ENCODE measurements around the gene SCGB1A1. TPM values are rescaled to one million over a fixed set of nuclear protein-coding genes. Genes with fewer than 3 reads are reported as not detected.
A peak's percentile ranks its signal among the peaks of the same experiment; 100 is the strongest.
"Not testable (repeated sequence)": the region's sequence is repeated elsewhere in the genome, so short reads cannot be mapped to it uniquely, and the experiment has no call there.

SCGB1A1 gene
- total and polyA plus RNA-seq, 4 donors: 0.61 to 5.0 TPM; not detected in 2

DNA sequence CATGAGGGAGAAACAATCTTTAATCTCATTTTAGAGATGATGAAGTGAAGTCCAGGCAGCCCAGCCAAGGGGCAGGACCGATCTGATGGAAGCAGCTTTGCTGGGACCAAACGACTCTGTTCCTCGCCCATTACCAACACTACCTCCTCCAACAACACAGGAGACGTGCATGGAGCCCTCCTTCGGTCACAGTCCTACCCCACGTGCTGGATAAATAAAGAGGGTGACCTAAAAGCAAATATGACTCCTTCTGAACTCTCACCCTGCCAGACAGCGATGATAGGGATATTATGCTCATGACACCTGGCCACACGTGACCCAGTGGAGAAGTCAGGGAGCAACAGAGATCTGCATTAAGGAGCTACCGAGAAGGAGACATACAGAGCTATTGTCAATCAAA lies 26.0 kb downstream of the SCGB1A1 start:
- WGBS, 2 donors: 2 to 3% methylated on average over 9 of the region's 9 CpGs
- ATAC-seq (ENCODE audit: low FRiP score) (peak; percentile 52), DNase-seq (no peak)
- Histone ChIP-seq H3K4me1 (ENCODE audit: control insufficient read depth in 1 of 2, insufficient read depth in 2 of 2, low read length in 2 of 2) (no peaks in the 10 kb centered on the region), H3K27ac (ENCODE audit: low read depth in 1 of 2, low read length in 2 of 2) (peak overlapping the region; percentile 65 to 76), H3K9me3 (ENCODE audit: control insufficient read depth, low read length) (no peaks in the 10 kb centered on the region), H3K27me3 (ENCODE audit: control insufficient read depth in 1 of 2, insufficient read depth in 2 of 2, low read length in 1 of 2) (no peaks in the 10 kb centered on the region), H3K36me3 (ENCODE audit: control insufficient read depth in 1 of 2, insufficient read depth in 2 of 2, low read length in 1 of 2) (no peaks in the 10 kb centered on the region), H3K4me3 (ENCODE audit: low read length in 2 of 2) (no peak overlapping the region)
- intact Hi-C loops (cut with DNase I): loop anchor here in 1 of 2 donors (5.0 kb wide), 2 partner anchors 62 to 102 kb away; partner anchors contain the start of gene AHNAK

DNA sequence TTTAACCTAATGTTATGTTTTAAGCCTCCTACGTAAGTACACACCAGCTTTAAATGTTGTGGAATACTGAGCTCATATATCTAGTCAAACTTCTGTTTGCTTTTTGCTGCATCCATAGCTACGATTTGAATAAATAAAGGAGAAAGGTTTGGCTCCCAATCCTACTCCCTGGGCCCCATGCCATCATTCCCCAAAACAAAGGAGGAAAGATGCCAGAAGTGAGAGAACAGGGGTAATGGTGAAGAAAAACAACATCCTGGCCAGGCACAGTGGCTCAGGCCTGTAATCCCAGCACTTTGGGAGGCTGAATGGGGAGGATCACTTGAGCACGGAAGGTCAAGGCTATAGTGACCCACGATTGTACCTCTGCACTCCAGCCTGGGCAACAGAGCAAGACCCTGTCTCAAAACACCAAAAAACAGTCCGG lies 26.5 kb downstream of the SCGB1A1 start:
- H3K27ac ChIP-seq (ENCODE audit: low read depth in 1 of 2, low read length in 2 of 2): peak overlapping the region; percentile 65
- no peaks in the 10 kb centered on the region for H3K4me1 ChIP-seq (ENCODE audit: control insufficient read depth in 1 of 2, insufficient read depth in 2 of 2, low read length in 2 of 2)
- intact Hi-C loops (cut with DNase I): no loop called here
- no peaks in the 10 kb centered on the region for H3K27me3 ChIP-seq (ENCODE audit: control insufficient read depth in 1 of 2, insufficient read depth in 2 of 2, low read length in 1 of 2)
- 21 to 25% methylated on average over 5 of the region's 5 CpGs for WGBS, 2 donors
- no peak overlapping the region for H3K4me3 ChIP-seq (ENCODE audit: low read length in 2 of 2)
- peak; percentile 67 for ATAC-seq (ENCODE audit: low FRiP score)
- DNase-seq: peak in 1 of 2 donors; percentile 53
- H3K36me3 ChIP-seq (ENCODE audit: control insufficient read depth in 1 of 2, insufficient read depth in 2 of 2, low read length in 1 of 2): no peaks in the 10 kb centered on the region
- no peaks in the 10 kb centered on the region for H3K9me3 ChIP-seq (ENCODE audit: control insufficient read depth, low read length)

DNA sequence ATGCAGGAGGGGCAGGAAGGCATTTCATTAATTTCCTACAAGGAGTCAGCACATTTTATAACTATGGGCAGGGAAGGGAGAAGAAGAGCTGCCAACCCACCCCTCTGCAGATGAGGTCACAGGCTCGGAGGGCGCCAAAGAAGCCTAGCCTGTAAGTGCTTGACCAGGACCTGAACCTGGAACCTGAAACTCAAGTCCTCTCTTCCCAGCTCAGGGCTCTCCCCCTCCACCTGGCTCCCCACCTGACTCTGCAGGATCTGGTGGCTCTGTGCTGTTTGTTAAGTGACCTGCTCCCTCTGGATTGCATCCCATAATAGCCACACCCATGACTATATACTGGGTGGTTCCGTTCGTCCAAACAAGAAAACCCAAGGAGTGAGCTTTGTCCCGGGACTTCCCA lies 27.3 kb downstream of the SCGB1A1 start:
- peak; percentile 20 for ATAC-seq (ENCODE audit: low FRiP score)
- Histone ChIP-seq H3K4me1 (ENCODE audit: control insufficient read depth in 1 of 2, insufficient read depth in 2 of 2, low read length in 2 of 2) (no peaks in the 10 kb centered on the region), H3K27ac (ENCODE audit: low read depth in 1 of 2, low read length in 2 of 2) (no peak overlapping the region), H3K27me3 (ENCODE audit: control insufficient read depth in 1 of 2, insufficient read depth in 2 of 2, low read length in 1 of 2) (no peaks in the 10 kb centered on the region), H3K9me3 (ENCODE audit: control insufficient read depth, low read length) (no peaks in the 10 kb centered on the region), H3K36me3 (ENCODE audit: control insufficient read depth in 1 of 2, insufficient read depth in 2 of 2, low read length in 1 of 2) (no peaks in the 10 kb centered on the region), H3K4me3 (ENCODE audit: low read length in 2 of 2) (no peak overlapping the region)
- 50% methylated on average over 5 of the region's 5 CpGs for WGBS, 2 donors
- peak in 1 of 2 donors; percentile 59 for DNase-seq
- intact Hi-C loops (cut with DNase I): no loop called here

DNA sequence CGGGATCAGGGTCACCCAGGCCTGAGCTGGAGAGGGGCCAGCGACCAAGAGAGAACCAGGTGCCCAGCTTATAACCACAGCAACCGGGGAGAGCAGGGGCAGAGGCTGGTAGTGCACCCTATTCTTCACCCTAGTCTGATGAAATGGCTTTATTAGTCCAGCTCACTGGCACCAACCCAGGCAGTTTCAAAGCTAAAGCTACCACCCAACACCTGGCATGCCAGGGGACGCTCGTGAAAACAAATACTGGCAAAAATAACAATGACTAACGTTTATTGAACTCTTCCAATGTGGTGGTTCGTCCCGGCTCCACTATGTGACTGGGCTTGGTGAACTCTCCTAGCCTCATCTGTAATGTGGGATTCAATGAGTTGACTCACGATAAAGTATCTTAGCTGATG lies 30.6 kb downstream of the SCGB1A1 start:
- DNase-seq (no peak), ATAC-seq (ENCODE audit: low FRiP score) (no peak)
- H3K36me3 ChIP-seq (ENCODE audit: control insufficient read depth in 1 of 2, insufficient read depth in 2 of 2, low read length in 1 of 2): no peaks in the 10 kb centered on the region
- no peaks in the 10 kb centered on the region for H3K27me3 ChIP-seq (ENCODE audit: control insufficient read depth in 1 of 2, insufficient read depth in 2 of 2, low read length in 1 of 2)
- no peaks in the 10 kb centered on the region for H3K4me1 ChIP-seq (ENCODE audit: control insufficient read depth in 1 of 2, insufficient read depth in 2 of 2, low read length in 2 of 2)
- WGBS, 2 donors: 58 to 60% methylated on average over 9 of the region's 9 CpGs
- intact Hi-C loops (cut with DNase I): no loop called here
- H3K27ac ChIP-seq (ENCODE audit: low read depth in 1 of 2, low read length in 2 of 2): no peak overlapping the region
- H3K9me3 ChIP-seq (ENCODE audit: control insufficient read depth, low read length): no peaks in the 10 kb centered on the region
- no peak overlapping the region for H3K4me3 ChIP-seq (ENCODE audit: low read length in 2 of 2)

DNA sequence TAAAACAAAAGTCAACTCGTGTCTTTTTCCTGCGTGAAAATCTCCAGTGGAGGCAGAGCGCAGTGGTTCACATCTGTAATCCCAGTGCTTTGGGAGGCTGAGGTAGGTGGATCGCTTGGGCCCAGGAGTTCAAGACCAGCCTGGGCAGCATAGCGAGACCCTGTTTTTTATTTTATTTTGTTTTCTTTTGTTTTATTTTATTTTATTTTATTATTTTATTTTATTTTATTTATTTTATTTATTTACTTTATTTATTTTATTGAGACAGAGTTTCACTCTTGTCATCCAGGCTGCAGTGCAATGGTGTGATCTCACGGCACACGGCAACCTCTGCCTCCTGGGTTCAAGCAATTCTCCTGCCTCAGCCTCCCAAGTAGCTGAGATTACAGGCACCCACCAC lies 31.1 kb downstream of the SCGB1A1 start:
- ATAC-seq (ENCODE audit: low FRiP score); intact Hi-C loops (cut with DNase I); H3K27ac ChIP-seq (ENCODE audit: low read depth in 1 of 2, low read length in 2 of 2); DNase-seq; H3K4me1 ChIP-seq (ENCODE audit: control insufficient read depth in 1 of 2, insufficient read depth in 2 of 2, low read length in 2 of 2); H3K4me3 ChIP-seq (ENCODE audit: low read length in 2 of 2); H3K36me3 ChIP-seq (ENCODE audit: control insufficient read depth in 1 of 2, insufficient read depth in 2 of 2, low read length in 1 of 2); H3K27me3 ChIP-seq (ENCODE audit: control insufficient read depth in 1 of 2, insufficient read depth in 2 of 2, low read length in 1 of 2); H3K9me3 ChIP-seq (ENCODE audit: control insufficient read depth, low read length): not testable (repeated sequence)
- 84% methylated on average over 7 of the region's 7 CpGs for WGBS, 2 donors

DNA sequence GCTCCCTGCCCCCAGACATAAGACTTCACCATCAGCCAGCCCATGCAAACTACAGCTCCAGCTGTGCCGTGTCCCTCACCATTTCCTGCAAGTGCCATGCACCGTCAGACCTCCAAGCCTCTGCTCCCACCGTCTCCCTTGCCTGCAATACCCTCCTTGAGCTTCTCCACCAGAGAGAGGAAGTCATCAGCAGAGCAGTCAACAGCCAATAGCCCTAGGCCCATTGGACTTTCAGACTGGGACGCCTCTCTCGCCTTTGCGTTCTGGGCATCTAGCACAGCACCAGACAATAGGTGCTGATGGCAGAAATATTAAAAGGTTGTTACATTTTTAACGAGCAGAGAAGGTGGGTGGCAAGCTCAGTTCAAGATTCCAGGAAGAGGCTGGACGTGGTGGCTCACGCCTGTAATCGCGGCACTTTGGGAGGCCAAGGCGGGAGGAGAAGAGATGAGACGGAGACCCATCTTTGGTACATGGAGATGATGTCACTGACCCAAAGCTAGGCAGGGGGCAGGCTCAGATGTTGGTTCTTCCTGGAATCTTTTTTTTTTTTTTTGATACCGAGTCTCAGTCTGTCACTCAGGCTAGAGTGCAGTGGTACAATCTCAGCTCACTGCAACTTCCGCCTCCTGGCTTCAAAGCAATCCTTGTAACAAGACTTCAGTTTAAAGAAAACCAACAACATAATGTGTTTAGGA lies 31.9 kb downstream of the SCGB1A1 start:
- intact Hi-C loops (cut with DNase I): no loop called here
- no peak for ATAC-seq (ENCODE audit: low FRiP score)
- Histone ChIP-seq H3K36me3 (ENCODE audit: control insufficient read depth in 1 of 2, insufficient read depth in 2 of 2, low read length in 1 of 2) (no peaks in the 10 kb centered on the region), H3K9me3 (ENCODE audit: control insufficient read depth, low read length) (no peaks in the 10 kb centered on the region), H3K4me3 (ENCODE audit: low read length in 2 of 2) (no peak overlapping the region), H3K4me1 (ENCODE audit: control insufficient read depth in 1 of 2, insufficient read depth in 2 of 2, low read length in 2 of 2) (no peaks in the 10 kb centered on the region), H3K27ac (ENCODE audit: low read depth in 1 of 2, low read length in 2 of 2) (no peak overlapping the region), H3K27me3 (ENCODE audit: control insufficient read depth in 1 of 2, insufficient read depth in 2 of 2, low read length in 1 of 2) (no peaks in the 10 kb centered on the region)
- 94 to 95% methylated on average over 15 of the region's 15 CpGs for WGBS, 2 donors
- DNase-seq: no peak

DNA sequence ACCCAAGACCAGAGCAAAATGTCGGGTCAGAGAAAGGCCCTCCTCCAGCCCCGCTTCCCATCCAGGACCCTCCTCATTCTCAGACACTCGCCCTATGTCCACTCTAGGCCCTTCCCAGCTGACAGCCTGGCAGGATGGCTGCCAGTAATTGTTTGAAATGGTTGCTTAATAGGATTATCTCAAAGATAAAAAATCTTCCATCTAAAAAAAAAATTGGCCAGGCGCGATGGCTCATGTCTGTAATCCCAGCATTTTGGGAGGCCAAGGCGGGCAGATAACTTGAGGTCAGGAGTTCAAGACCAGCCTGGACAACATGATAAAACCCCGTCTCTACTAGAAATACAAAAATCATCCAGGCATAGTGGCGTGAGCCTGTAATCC lies 32.4 kb downstream of the SCGB1A1 start:
- Histone ChIP-seq H3K27me3 (ENCODE audit: control insufficient read depth in 1 of 2, insufficient read depth in 2 of 2, low read length in 1 of 2) (no peaks in the 10 kb centered on the region), H3K27ac (ENCODE audit: low read depth in 1 of 2, low read length in 2 of 2) (no peak overlapping the region), H3K4me3 (ENCODE audit: low read length in 2 of 2) (no peak overlapping the region), H3K36me3 (ENCODE audit: control insufficient read depth in 1 of 2, insufficient read depth in 2 of 2, low read length in 1 of 2) (no peaks in the 10 kb centered on the region), H3K4me1 (ENCODE audit: control insufficient read depth in 1 of 2, insufficient read depth in 2 of 2, low read length in 2 of 2) (no peaks in the 10 kb centered on the region), H3K9me3 (ENCODE audit: control insufficient read depth, low read length) (no peaks in the 10 kb centered on the region)
- 91 to 94% methylated on average over 8 of the region's 8 CpGs for WGBS, 2 donors
- intact Hi-C loops (cut with DNase I): no loop called here
- ATAC-seq (ENCODE audit: low FRiP score) (no peak), DNase-seq (no peak)

DNA sequence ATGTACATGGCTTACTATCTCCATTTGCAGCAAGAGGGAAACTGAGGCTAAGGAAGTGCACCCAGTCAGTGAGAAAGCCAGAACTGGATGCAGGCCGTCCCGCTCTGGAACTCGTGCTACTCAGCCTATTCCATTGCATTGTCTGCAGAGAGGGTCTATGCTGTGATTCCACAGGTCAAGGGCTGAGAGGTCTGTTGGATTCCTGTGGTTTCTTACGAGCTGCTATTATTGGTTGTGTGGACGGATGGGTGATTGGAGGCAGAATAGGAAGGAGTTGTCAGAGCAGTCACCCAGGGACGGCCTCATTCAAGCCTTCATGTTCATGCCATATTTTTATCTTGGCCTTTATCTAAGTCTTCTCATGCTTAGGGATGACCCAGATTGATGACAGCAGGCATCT lies 33.4 kb downstream of the SCGB1A1 start:
- WGBS, 2 donors: 89 to 95% methylated on average over 6 of the region's 6 CpGs
- H3K4me1 ChIP-seq (ENCODE audit: control insufficient read depth in 1 of 2, insufficient read depth in 2 of 2, low read length in 2 of 2): no peaks in the 10 kb centered on the region
- no peak overlapping the region for H3K4me3 ChIP-seq (ENCODE audit: low read length in 2 of 2)
- DNase-seq (no peak), ATAC-seq (ENCODE audit: low FRiP score) (no peak)
- H3K9me3 ChIP-seq (ENCODE audit: control insufficient read depth, low read length): no peaks in the 10 kb centered on the region
- H3K36me3 ChIP-seq (ENCODE audit: control insufficient read depth in 1 of 2, insufficient read depth in 2 of 2, low read length in 1 of 2): no peaks in the 10 kb centered on the region
- no peaks in the 10 kb centered on the region for H3K27me3 ChIP-seq (ENCODE audit: control insufficient read depth in 1 of 2, insufficient read depth in 2 of 2, low read length in 1 of 2)
- no peak overlapping the region for H3K27ac ChIP-seq (ENCODE audit: low read depth in 1 of 2, low read length in 2 of 2)
- intact Hi-C loops (cut with DNase I): no loop called here

DNA sequence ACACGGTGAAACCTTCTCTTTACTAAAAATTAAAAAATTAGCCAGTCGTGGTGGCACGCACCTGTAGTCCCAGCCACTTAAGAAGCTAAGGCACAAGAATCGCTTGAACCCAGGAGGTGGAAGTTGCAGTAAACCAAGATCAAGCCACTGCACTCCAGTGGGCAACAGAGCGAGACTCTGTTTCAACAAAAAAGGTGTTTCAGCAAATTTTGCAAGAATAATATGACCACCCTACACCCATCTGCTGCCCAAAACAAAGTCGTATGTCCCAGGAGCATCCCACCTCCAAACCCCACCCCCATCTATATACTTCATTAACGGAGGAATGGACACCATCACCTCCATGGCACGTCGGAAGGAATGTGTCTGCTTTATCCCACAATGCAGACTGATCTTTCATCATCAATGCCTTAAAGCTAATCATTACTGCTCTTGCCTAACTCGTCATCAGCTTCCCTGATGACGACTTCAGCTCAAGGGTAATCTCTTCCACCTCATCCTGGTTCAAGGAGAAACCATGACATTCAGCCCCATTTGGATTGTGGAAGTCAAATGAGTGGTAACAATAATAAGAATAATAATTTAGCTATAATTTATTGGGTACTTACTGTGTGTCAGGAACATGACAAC lies 34.1 kb downstream of the SCGB1A1 start:
- no peak overlapping the region for H3K4me3 ChIP-seq (ENCODE audit: low read length in 2 of 2)
- DNase-seq (no peak), ATAC-seq (ENCODE audit: low FRiP score) (no peak)
- H3K27ac ChIP-seq (ENCODE audit: low read depth in 1 of 2, low read length in 2 of 2): no peak overlapping the region
- intact Hi-C loops (cut with DNase I): no loop called here
- 92 to 95% methylated on average over 11 of the region's 11 CpGs for WGBS, 2 donors
- H3K36me3 ChIP-seq (ENCODE audit: control insufficient read depth in 1 of 2, insufficient read depth in 2 of 2, low read length in 1 of 2): no peaks in the 10 kb centered on the region
- no peaks in the 10 kb centered on the region for H3K4me1 ChIP-seq (ENCODE audit: control insufficient read depth in 1 of 2, insufficient read depth in 2 of 2, low read length in 2 of 2)
- H3K9me3 ChIP-seq (ENCODE audit: control insufficient read depth, low read length): no peaks in the 10 kb centered on the region
- H3K27me3 ChIP-seq (ENCODE audit: control insufficient read depth in 1 of 2, insufficient read depth in 2 of 2, low read length in 1 of 2): no peaks in the 10 kb centered on the region
